ENCODE measurements around the gene PDE11A.

PDE11A gene

DNA sequence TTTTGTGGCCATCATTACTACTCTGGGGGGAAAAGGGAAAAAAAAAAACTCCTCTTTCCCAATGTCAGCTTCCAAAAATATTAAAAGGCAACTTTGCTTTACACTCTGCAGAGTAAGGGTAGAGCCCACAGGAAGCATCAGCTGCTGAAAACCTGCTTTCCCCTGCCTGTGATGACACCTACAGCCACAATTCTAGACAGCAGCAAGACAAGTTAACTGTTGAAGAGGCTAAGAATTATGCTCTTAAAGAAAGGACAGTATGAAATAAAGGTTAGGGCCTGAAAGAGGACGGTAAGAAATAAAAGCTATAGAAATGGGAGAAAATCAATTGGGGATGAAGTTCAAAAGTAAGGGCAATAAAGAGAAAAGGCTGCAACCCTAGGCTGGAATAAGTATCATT, 3.0 kb downstream of the PDE11A start:
- no peak for TF ChIP-seq PATZ1 (CRISPR knock-in tag; IDR thresholded peaks at IDR 0.05; ENCODE audit: borderline replicate concordance)
- no peak for TF ChIP-seq ZNF8 (CRISPR knock-in tag; IDR thresholded peaks at IDR 0.05)
- no peak for TF ChIP-seq TCF4 (CRISPR knock-in tag; IDR thresholded peaks at IDR 0.05; ENCODE audit: borderline replicate concordance)
- TF ChIP-seq ARNTL (CRISPR knock-in tag; IDR thresholded peaks at IDR 0.05; ENCODE audit: borderline replicate concordance, low read depth) = no peak
- no peak for TF ChIP-seq ZC3H10 (CRISPR knock-in tag; IDR thresholded peaks at IDR 0.05)
- no peak for TF ChIP-seq GLIS3 (CRISPR knock-in tag; IDR thresholded peaks at IDR 0.05)
- no peak for TF ChIP-seq ZNF565 (CRISPR knock-in tag; conservative IDR thresholded peaks at IDR 0.05; ENCODE audit: low read depth)
- no peak for TF ChIP-seq ZFP3 (CRISPR knock-in tag; IDR thresholded peaks at IDR 0.05)
- TF ChIP-seq CSRNP3 (CRISPR knock-in tag; IDR thresholded peaks at IDR 0.05) = no peak
- no peak for TF ChIP-seq BACH2 (CRISPR knock-in tag; IDR thresholded peaks at IDR 0.05; ENCODE audit: borderline replicate concordance)
- TF ChIP-seq RARB (CRISPR knock-in tag; IDR thresholded peaks at IDR 0.05) = no peak
- no peak for ATAC-seq

DNA sequence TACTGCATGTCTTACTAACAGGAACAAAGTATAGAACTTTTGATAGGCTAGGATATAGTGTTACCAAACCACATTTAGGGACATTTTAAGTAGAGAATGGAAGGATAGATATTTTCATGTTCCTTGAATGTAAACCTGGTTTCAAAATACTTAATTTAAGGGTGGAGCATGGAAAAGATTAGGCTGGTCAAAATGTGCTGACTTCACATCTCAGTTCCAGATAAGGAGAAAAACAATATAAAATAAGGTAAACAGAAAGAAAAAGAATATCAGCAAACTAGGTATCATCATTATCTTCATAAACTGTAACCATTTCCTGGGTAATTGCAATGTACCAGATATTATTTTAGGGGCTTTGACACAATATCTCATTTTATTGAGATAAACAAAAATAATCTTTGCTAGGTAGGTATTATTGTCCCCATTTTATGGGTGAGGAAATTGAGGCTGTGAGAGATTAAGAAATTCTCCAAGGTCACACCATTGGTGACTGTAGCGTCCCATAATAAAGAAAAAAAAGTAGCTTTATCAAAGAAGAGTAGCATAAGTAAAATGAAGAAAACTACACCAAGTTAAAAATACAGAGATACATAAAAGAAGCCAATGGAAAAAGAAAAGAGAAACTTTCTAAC, 3.6 kb downstream of the PDE11A start:
- no peak for ATAC-seq
- no peak for TF ChIP-seq RARB (CRISPR knock-in tag; IDR thresholded peaks at IDR 0.05)
- no peak for TF ChIP-seq ZNF70 (CRISPR knock-in tag; IDR thresholded peaks at IDR 0.05)
- no peak for TF ChIP-seq ESRRG (CRISPR knock-in tag; IDR thresholded peaks at IDR 0.05)
- TF ChIP-seq GLIS3 (CRISPR knock-in tag; IDR thresholded peaks at IDR 0.05) = no peak
- TF ChIP-seq, protein P1, sequence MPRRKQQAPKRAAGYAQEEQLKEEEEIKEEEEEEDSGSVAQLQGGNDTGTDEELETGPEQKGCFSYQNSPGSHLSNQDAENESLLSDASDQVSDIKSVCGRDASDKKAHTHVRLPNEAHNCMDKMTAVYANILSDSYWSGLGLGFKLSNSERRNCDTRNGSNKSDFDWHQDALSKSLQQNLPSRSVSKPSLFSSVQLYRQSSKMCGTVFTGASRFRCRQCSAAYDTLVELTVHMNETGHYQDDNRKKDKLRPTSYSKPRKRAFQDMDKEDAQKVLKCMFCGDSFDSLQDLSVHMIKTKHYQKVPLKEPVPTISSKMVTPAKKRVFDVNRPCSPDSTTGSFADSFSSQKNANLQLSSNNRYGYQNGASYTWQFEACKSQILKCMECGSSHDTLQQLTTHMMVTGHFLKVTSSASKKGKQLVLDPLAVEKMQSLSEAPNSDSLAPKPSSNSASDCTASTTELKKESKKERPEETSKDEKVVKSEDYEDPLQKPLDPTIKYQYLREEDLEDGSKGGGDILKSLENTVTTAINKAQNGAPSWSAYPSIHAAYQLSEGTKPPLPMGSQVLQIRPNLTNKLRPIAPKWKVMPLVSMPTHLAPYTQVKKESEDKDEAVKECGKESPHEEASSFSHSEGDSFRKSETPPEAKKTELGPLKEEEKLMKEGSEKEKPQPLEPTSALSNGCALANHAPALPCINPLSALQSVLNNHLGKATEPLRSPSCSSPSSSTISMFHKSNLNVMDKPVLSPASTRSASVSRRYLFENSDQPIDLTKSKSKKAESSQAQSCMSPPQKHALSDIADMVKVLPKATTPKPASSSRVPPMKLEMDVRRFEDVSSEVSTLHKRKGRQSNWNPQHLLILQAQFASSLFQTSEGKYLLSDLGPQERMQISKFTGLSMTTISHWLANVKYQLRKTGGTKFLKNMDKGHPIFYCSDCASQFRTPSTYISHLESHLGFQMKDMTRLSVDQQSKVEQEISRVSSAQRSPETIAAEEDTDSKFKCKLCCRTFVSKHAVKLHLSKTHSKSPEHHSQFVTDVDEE (CRISPR knock-in tag; IDR thresholded peaks at IDR 0.05) = no peak
- TF ChIP-seq OSR1 (CRISPR knock-in tag; IDR thresholded peaks at IDR 0.05) = no peak
- no peak for TF ChIP-seq ZNF8 (CRISPR knock-in tag; IDR thresholded peaks at IDR 0.05)
- no peak for TF ChIP-seq CSDC2 (CRISPR knock-in tag; IDR thresholded peaks at IDR 0.05)
- TF ChIP-seq ZC3H10 (CRISPR knock-in tag; IDR thresholded peaks at IDR 0.05) = no peak
- no peak for TF ChIP-seq ARNTL (CRISPR knock-in tag; IDR thresholded peaks at IDR 0.05; ENCODE audit: borderline replicate concordance, low read depth)
- no peak for TF ChIP-seq PATZ1 (CRISPR knock-in tag; IDR thresholded peaks at IDR 0.05; ENCODE audit: borderline replicate concordance)

DNA sequence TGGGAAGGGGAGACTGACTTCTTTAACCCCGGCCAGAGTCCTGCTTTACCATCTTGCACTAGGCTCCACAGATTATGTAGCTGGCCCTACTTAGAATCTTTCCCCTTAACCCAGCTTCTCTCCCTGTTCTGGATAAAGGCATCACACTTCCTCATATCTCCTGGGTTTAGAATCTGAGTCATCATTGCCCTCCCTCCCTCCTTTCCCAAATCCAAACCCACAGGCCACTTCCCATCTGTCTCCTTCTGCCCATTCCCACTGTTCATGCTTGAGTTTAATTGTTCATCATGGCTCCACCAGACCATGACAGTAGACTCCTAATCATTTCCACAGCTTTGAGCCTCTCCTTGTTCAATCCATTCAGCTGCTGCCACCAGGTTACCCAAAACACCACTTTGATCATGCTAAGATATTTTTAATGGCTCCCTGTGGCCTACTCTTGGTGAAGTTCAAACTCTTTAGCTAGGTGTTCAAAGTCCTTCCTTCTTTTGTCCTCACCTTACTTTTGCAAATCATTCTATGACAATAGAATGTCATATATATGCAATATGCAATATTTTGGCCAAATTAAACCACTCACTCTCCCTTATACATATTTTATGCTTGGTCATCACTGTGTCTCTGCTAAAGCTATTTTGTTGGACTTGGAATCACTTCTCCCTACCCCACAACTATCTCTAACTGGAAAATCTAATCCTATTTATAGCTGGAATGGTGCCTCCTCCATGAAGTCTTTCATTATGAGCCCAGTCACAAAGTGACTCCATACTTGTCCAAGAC, 5.5 kb downstream of the PDE11A start:
- ATAC-seq = no peak
- no peak for TF ChIP-seq OSR1 (CRISPR knock-in tag; IDR thresholded peaks at IDR 0.05)
- no peak for TF ChIP-seq BACH2 (CRISPR knock-in tag; IDR thresholded peaks at IDR 0.05; ENCODE audit: borderline replicate concordance)
- no peak for TF ChIP-seq ZNF565 (CRISPR knock-in tag; conservative IDR thresholded peaks at IDR 0.05; ENCODE audit: low read depth)
- TF ChIP-seq TOX (CRISPR knock-in tag; IDR thresholded peaks at IDR 0.05; ENCODE audit: borderline replicate concordance) = no peak
- no peak for TF ChIP-seq PPARA (CRISPR knock-in tag; IDR thresholded peaks at IDR 0.05; ENCODE audit: borderline replicate concordance)
- TF ChIP-seq TCF4 (CRISPR knock-in tag; IDR thresholded peaks at IDR 0.05; ENCODE audit: borderline replicate concordance) = no peak
- TF ChIP-seq ZFP30 (CRISPR knock-in tag; IDR thresholded peaks at IDR 0.05) = no peak
- TF ChIP-seq ZNF8 (CRISPR knock-in tag; IDR thresholded peaks at IDR 0.05) = no peak
- TF ChIP-seq ARNTL (CRISPR knock-in tag; IDR thresholded peaks at IDR 0.05; ENCODE audit: borderline replicate concordance, low read depth) = no peak
- no peak for TF ChIP-seq ESRRG (CRISPR knock-in tag; IDR thresholded peaks at IDR 0.05)
- TF ChIP-seq CSDC2 (CRISPR knock-in tag; IDR thresholded peaks at IDR 0.05) = no peak
- TF ChIP-seq ZNF70 (CRISPR knock-in tag; IDR thresholded peaks at IDR 0.05) = no peak
- TF ChIP-seq SNAI2 (CRISPR knock-in tag; IDR thresholded peaks at IDR 0.05) = no peak
